Stimulated activated CD4-positive, alpha-beta T cell treated with anti-CD3 and anti-CD28 coated beads, Interleukin-4, amount 100 ng/mL, for 4 hours (primary cell): ENCODE measurements around the gene FYTTD1.

Experiments used
- DNase-seq, 2 experiments: peaks; one replicate each; pipeline ENCODE4 v3.0.0-alpha.2; 2020

The FYTTD1 gene

GRCh38 chr3:197794115-197794514, 44.4 kb downstream of the FYTTD1 start:
- DNase-seq: no peak

GRCh38 chr3:197795200-197795599, 45.5 kb downstream of the FYTTD1 start:
- DNase-seq: no peak

- DNase-seq: no peak
Observed at GRCh38 chr3:197796087-197796486, 46.4 kb downstream of the FYTTD1 start.

GRCh38 chr3:197798863-197799262, 49.2 kb downstream of the FYTTD1 start:
- no peak for DNase-seq

- DNase-seq: no peak
Observed at GRCh38 chr3:197800379-197800778, 50.7 kb downstream of the FYTTD1 start.

GRCh38 chr3:197801891-197802778, 52.5 kb downstream of the FYTTD1 start:
- peak in 1 of 2 experiments; percentile 13 for DNase-seq

GRCh38 chr3:197802779-197803459, 53.2 kb downstream of the FYTTD1 start:
- DNase-seq: no peak

GRCh38 chr3:197804511-197804910, 54.8 kb downstream of the FYTTD1 start:
- DNase-seq: no peak

GRCh38 chr3:197807969-197808587, 58.4 kb downstream of the FYTTD1 start:
- DNase-seq: no peak

- DNase-seq: no peak
Observed at GRCh38 chr3:197809356-197810020, 59.8 kb downstream of the FYTTD1 start.

- DNase-seq: no peak
Observed at GRCh38 chr3:197810901-197811300, 61.2 kb downstream of the FYTTD1 start.

- no peak for DNase-seq
Observed at GRCh38 chr3:197811343-197811742, 61.7 kb downstream of the FYTTD1 start.

GRCh38 chr3:197814372-197814771, 64.7 kb downstream of the FYTTD1 start:
- no peak for DNase-seq

- no peak for DNase-seq
Observed at GRCh38 chr3:197820550-197821335, 71.1 kb downstream of the FYTTD1 start.

- DNase-seq: no peak
Observed at GRCh38 chr3:197829397-197830045, 79.8 kb downstream of the FYTTD1 start.

- DNase-seq: no peak
Observed at GRCh38 chr3:197830308-197830966, 80.8 kb downstream of the FYTTD1 start.

GRCh38 chr3:197830967-197831313, 81.3 kb downstream of the FYTTD1 start:
- no peak for DNase-seq

GRCh38 chr3:197833930-197834715, 84.4 kb downstream of the FYTTD1 start:
- DNase-seq: no peak

GRCh38 chr3:197835509-197835908, 85.8 kb downstream of the FYTTD1 start:
- DNase-seq: no peak

- no peak for DNase-seq
Observed at GRCh38 chr3:197836244-197836643, 86.6 kb downstream of the FYTTD1 start.
